Vagina (tissue), 2 donors: ENCODE results near the gene HOXD3. TPM values are rescaled to one million over a fixed set of nuclear protein-coding genes. Genes with fewer than 3 reads are reported as not detected.

ENCODE experiments used
- DNase-seq, 2 donors: peaks; one replicate each; pipeline ENCODE4 v3.0.0-alpha.2; 2017; ENCODE audit errors: extremely low spot score in 2 of 2
- H3K27ac ChIP-seq: fragments of 200-600 bp; sonication (generic); one replicate; pipeline ENCODE4 v1.5.1; 2019
- H3K27me3 ChIP-seq: fragments of 200-600 bp; sonication (generic); one replicate; pipeline ENCODE4 v1.5.1; 2019
- H3K36me3 ChIP-seq, 2 donors: fragments of 200-600 bp; sonication (generic); one replicate each; pipeline ENCODE4 v1.5.1; 2017 to 2019
- H3K4me1 ChIP-seq: fragments of 200-600 bp; sonication (generic); one replicate; pipeline ENCODE4 v1.5.1; 2019
- H3K4me3 ChIP-seq, 2 donors: fragments of 200-600 bp; sonication (generic); 1 replicate in 1 of 2; 2 replicates in 1 of 2; pipeline ENCODE4 v1.5.1; 2016 to 2019
- H3K9me3 ChIP-seq: fragments of 200-600 bp; sonication (generic); one replicate; pipeline ENCODE4 v1.5.1; 2019
- POLR2A ChIP-seq, 2 donors: fragments of 450-650 bp; IDR thresholded peaks; one replicate each; pipeline ENCODE4 v1.6.1; 2017; ENCODE audit warnings: antibody characterized with exemption in 2 of 2, mild to moderate bottlenecking in 2 of 2, moderate library complexity in 2 of 2
- POLR2AphosphoS5 ChIP-seq, 2 donors: sonication (generic); formaldehyde crosslinking; IDR thresholded peaks; one replicate each; pipeline ENCODE4 v1.9.0; 2017; ENCODE audit warnings: antibody characterized with exemption in 2 of 2, mild to moderate bottlenecking in 2 of 2, low read depth in 1 of 2; ENCODE audit not compliant: insufficient read depth in 1 of 2
- intact Hi-C: fragments of 100-400 bp; cut with DNase I; formaldehyde crosslinking; loops from one replicate; pipeline ENCODE4 v1.15.1; 2023
- total RNA-seq: library from RNA; depleted of rRNA; stranded (reverse); fragments of >200 nt; gene quantifications from one replicate; pipeline ENCODE4 v1.2.3, GENCODE V29; 2016
- TF ChIP-seq, protein P1 (sequence below), 3 experiments: fragments of 450-650 bp in 2 of 3; fragments of 200-600 bp in 1 of 3; sonication (generic) in 1 of 3; IDR thresholded peaks; one replicate each; pipeline ENCODE4 v1.5.1; 2017 to 2019; ENCODE audit warnings: antibody characterized with exemption in 3 of 3, mild to moderate bottlenecking in 2 of 3, moderate library complexity in 2 of 3

Gene HOXD3
- total RNA-seq, 1 donor from 2014 or later = 11.8 TPM

- Histone ChIP-seq H3K36me3 (no peaks in the 10 kb centered on the region), H3K27me3 (peaks cover 5% of the 10 kb centered on the region), H3K9me3 (no peaks in the 10 kb centered on the region), H3K4me3 (peak overlapping the region; percentile 46 to 58), H3K27ac (peak overlapping the region; percentile 83), H3K4me1 (peaks cover 17% of the 10 kb centered on the region)
- DNase-seq = no peak
- intact Hi-C loops = loop anchor here (5.0 to 10.0 kb wide), 2 partner anchors 509 to 1016 kb away; no protein-coding TSS in a partner anchor
- peak in 1 of 2 donors; percentile 39 for TF ChIP-seq POLR2AphosphoS5 (IDR thresholded peaks at IDR 0.05; ENCODE audit: insufficient read depth in 1 of 2, low read depth in 1 of 2)
- TF ChIP-seq, protein P1, sequence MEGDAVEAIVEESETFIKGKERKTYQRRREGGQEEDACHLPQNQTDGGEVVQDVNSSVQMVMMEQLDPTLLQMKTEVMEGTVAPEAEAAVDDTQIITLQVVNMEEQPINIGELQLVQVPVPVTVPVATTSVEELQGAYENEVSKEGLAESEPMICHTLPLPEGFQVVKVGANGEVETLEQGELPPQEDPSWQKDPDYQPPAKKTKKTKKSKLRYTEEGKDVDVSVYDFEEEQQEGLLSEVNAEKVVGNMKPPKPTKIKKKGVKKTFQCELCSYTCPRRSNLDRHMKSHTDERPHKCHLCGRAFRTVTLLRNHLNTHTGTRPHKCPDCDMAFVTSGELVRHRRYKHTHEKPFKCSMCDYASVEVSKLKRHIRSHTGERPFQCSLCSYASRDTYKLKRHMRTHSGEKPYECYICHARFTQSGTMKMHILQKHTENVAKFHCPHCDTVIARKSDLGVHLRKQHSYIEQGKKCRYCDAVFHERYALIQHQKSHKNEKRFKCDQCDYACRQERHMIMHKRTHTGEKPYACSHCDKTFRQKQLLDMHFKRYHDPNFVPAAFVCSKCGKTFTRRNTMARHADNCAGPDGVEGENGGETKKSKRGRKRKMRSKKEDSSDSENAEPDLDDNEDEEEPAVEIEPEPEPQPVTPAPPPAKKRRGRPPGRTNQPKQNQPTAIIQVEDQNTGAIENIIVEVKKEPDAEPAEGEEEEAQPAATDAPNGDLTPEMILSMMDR (IDR thresholded peaks at IDR 0.05) = no peak
- TF ChIP-seq POLR2A (IDR thresholded peaks at IDR 0.05) = no peak
These were observed 28.7 kb upstream of the HOXD3 start for GRCh38 chr2:176128172-176128981.

DNA sequence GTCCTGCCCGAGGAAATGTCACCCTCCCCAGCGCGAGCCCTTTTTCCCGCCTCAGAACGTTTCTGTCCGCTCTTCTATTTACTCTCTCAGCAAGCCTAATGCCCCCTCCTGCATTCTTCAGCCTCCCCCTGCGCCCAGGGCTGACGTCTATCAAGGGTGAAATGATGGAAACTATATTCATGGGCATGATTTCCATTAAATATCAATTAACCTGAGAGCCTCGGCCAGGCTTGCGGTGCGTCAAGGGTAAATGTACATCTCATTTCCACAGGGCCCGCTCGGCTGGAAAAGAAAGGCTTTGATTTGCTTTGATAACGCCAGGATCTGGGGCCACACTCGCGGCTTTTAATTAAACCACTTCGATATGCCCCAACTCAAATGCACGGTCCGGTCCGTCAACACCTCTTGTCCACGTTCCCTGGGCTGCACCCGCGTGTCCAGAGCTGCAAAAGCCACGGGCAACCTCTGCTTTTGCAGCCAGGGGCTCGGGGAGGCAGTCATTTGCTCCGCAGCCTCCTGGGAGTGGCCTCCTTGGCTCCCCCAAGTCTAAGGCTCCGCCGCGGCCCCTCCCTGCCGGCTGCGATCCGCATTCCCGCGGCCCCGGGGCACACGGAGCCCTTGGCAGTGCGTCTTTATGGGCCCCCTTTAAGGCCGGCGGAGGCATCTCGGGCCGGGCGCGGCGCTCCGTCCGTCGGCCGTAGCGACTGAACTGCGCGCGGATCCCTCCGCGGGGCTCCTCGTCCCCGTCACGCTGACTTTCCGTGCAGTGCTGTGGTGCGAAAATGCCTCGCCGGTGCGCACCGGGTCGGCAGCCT lies 27.9 kb upstream of the HOXD3 start, which contains the start of gene HOXD8:
Gene HOXD8, plus strand, starts transcription at position 724 of the 815 bp plus-strand sequence. CDS start 662 bp downstream, outside the sequence.
- Histone ChIP-seq H3K9me3 (no peaks in the 10 kb centered on the region), H3K36me3 (no peaks in the 10 kb centered on the region), H3K4me1 (peaks cover 17% of the 10 kb centered on the region), H3K4me3 (peak within 1 kb of the TSS; percentile 46 to 58), H3K27ac (peak within 1 kb of the TSS; percentile 83), H3K27me3 (peaks cover 5% of the 10 kb centered on the region)
- peak in 1 of 2 donors; percentile 67 for TF ChIP-seq POLR2AphosphoS5 (IDR thresholded peaks at IDR 0.05; ENCODE audit: insufficient read depth in 1 of 2, low read depth in 1 of 2)
- TF ChIP-seq, protein P1 (IDR thresholded peaks at IDR 0.05) = no peak
- TF ChIP-seq POLR2A (IDR thresholded peaks at IDR 0.05) = peak in 1 of 2 donors; percentile 21
- intact Hi-C loops = loop anchor here (5.0 to 10.0 kb wide), 2 partner anchors 508 to 1016 kb away; no protein-coding TSS in a partner anchor
- DNase-seq = no peak

GRCh38 chr2:176129813-176130146 lies 27.3 kb upstream of the HOXD3 start:
- Histone ChIP-seq H3K9me3 (no peaks in the 10 kb centered on the region), H3K27ac (peak overlapping the region; percentile 83), H3K27me3 (peaks cover 5% of the 10 kb centered on the region), H3K4me3 (peak overlapping the region; percentile 46 to 58), H3K4me1 (peaks cover 17% of the 10 kb centered on the region), H3K36me3 (no peaks in the 10 kb centered on the region)
- intact Hi-C loops = loop anchor here (1.0 to 10.0 kb wide), 3 partner anchors 22 to 1015 kb away; partner anchors contain the start of gene HOXD11
- TF ChIP-seq POLR2A (IDR thresholded peaks at IDR 0.05) (no peak), POLR2AphosphoS5 (IDR thresholded peaks at IDR 0.05; ENCODE audit: insufficient read depth in 1 of 2, low read depth in 1 of 2) (no peak)
- TF ChIP-seq, protein P1 (IDR thresholded peaks at IDR 0.05) = no peak
- DNase-seq = no peak

GRCh38 chr2:176130147-176130956 lies 26.8 kb upstream of the HOXD3 start:
- peak overlapping the region; percentile 46 to 58 for H3K4me3 ChIP-seq
- no peaks in the 10 kb centered on the region for H3K9me3 ChIP-seq
- TF ChIP-seq, protein P1 (IDR thresholded peaks at IDR 0.05) = no peak
- TF ChIP-seq POLR2A (IDR thresholded peaks at IDR 0.05) (peak in 1 of 2 donors; percentile 7), POLR2AphosphoS5 (IDR thresholded peaks at IDR 0.05; ENCODE audit: insufficient read depth in 1 of 2, low read depth in 1 of 2) (peak in 1 of 2 donors; percentile 23)
- peaks cover 5% of the 10 kb centered on the region for H3K27me3 ChIP-seq
- no peak for DNase-seq
- peaks cover 17% of the 10 kb centered on the region for H3K4me1 ChIP-seq
- H3K36me3 ChIP-seq = no peaks in the 10 kb centered on the region
- intact Hi-C loops = loop anchor here (1.0 kb wide), 1 partner anchor 23 kb away; the partner anchor contains the start of gene HOXD11
- H3K27ac ChIP-seq = peak overlapping the region; percentile 83
